GM12875 (cell line): Measurements from ENCODE around the gene CTSH.

ENCODE experiments used
- H3K4me3 ChIP-seq: one replicate; pipeline ENCODE4 v1.5.1; 2011; ENCODE audit warnings: low read depth, low read length, control low read depth
- TF ChIP-seq, protein P1 (sequence below): IDR thresholded peaks from 2 replicates; pipeline ENCODE4 v1.5.1; 2011; ENCODE audit warnings: low read depth, mild to moderate bottlenecking, control low read depth, inconsistent platforms, low read length, moderate library complexity, borderline replicate concordance; ENCODE audit not compliant: insufficient read depth

Gene CTSH

DNA sequence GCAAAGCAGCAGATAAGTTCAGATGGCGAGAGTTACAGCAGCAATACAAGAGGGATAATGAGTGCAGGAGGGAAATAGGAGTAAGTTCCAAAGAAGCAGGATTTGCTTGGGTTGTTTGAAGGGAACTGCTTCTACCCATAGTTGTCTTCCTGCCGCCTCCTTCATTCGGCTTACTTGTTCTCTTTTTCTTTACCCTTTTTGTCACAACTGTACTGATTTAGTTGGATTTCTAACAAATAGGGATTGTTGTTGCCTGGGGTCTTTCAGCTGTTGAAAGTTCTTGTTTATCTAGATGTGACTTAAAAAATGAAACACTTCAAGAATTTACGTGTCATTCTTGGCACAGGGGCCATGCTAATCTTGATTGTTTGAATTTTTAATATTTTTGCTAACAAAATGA lies 46.3 kb downstream of the CTSH start:
- no peak overlapping the region for H3K4me3 ChIP-seq
- TF ChIP-seq, protein P1, sequence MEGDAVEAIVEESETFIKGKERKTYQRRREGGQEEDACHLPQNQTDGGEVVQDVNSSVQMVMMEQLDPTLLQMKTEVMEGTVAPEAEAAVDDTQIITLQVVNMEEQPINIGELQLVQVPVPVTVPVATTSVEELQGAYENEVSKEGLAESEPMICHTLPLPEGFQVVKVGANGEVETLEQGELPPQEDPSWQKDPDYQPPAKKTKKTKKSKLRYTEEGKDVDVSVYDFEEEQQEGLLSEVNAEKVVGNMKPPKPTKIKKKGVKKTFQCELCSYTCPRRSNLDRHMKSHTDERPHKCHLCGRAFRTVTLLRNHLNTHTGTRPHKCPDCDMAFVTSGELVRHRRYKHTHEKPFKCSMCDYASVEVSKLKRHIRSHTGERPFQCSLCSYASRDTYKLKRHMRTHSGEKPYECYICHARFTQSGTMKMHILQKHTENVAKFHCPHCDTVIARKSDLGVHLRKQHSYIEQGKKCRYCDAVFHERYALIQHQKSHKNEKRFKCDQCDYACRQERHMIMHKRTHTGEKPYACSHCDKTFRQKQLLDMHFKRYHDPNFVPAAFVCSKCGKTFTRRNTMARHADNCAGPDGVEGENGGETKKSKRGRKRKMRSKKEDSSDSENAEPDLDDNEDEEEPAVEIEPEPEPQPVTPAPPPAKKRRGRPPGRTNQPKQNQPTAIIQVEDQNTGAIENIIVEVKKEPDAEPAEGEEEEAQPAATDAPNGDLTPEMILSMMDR = no peak

DNA sequence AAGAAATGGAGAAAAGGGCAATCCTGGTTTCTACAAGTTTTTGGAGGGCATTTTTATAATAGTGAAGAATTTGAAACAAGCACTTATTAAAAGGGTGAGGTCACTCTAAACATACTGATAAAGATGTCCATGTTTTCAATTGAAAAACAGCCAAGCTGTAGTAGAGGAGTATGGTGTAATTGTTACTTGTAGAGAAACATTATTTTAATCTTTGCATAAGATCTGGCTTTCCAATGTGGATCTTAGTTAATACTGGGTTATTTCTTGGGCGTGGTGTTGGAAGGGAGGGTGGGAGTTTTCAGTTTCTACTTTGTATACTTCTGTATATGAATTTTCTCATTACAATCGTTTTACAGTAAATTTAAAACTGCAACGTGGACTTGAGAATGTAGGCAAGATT lies 49.4 kb downstream of the CTSH start:
- TF ChIP-seq, protein P1 = no peak

DNA sequence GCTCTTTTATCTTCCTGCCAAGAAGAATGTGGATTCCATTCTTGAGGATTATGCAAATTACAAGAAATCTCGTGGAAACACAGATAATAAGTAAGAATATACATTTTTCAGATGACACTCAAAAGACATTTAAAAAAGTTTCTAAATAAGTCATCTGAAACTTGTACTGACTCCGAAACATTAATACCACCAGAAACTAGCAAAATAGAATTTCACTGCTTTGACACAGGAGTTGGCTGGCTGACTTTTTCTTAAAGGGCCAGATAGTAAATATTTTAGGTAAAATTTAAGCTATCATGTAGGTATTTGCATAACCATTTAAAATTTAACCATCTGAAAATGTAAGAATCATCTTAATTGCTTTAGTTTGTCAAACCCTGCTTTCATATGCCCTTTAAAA lies 51.3 kb downstream of the CTSH start:
- H3K4me3 ChIP-seq = no peak overlapping the region
- TF ChIP-seq, protein P1 = no peak

More for the DNA sequence above, 49.4 kb downstream of the CTSH start:
- H3K4me3 ChIP-seq = no peak overlapping the region

DNA sequence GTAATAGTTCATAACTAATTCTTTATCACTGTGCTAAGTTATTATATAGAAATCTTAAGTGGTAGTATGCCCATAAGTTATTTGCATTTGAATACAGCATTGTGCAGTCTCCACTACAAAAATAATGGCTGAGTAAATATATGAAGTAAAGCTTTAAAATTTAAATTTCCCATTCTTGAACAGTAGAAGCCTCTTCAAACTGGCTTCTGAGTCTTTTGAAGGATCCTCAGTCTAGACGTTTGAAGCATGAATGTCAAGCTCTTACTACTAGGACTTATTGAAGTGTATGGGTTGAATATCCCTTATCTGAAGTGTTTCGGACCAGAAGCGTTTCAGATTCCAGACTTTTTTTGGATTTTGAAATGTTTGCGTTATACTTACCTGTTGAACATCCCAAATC lies 55.8 kb downstream of the CTSH start:
- TF ChIP-seq, protein P1 = no peak
- H3K4me3 ChIP-seq = no peak overlapping the region

DNA sequence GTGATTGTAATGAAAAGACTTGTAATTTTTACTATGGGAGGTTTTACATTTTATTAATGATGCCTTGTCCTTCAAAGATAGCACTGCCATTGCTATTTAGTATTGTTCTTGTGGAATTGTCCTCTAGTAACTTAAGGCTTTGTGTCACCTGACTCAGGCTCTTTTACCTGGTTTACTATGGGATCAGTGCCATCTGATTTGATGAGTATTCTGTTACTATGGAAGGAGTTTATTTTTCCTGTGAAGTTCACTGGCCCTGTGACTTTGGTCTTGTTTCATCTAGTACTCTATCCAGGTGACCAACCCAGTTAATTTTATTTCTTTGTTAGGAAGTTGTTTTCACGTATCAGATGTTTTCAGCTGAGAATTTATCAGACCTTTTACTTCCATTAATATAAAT lies 63.2 kb downstream of the CTSH start:
- H3K4me3 ChIP-seq = no peak overlapping the region
- TF ChIP-seq, protein P1 = no peak

DNA sequence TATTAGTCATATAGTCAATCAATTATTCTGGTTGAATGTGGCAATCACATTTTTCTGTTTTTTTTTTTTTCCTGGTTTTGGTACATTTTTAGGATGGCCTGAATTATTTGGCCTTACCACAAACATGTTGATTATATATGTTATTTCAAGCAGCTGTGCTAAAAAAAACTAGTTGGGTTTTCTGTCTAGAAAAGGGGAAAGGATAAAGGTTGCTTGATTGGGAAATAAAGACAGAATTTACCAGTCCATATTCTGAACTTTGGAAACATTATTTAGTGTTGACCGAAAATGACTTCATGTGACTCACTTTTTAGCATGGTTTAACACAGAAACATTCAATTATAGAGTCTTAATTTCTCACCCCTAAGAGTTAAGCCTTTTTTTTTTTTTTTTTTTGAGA lies 64.0 kb downstream of the CTSH start:
- no peak overlapping the region for H3K4me3 ChIP-seq
- TF ChIP-seq, protein P1 = no peak

DNA sequence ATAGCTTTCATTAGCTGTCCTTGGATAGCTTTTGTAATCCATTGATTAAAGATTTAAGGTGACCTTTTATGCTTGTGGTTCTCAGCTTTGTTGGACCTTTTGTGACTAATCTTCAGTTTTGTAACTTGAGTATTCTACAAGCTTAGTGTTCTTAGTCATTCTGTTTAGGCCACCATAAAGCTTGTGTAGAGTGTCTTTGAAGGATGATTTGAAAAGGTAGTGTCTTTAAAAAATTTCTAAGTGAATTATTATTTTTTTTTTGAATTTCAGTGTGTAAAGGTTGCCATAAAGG lies 64.7 kb downstream of the CTSH start:
- TF ChIP-seq, protein P1 = no peak
- no peak overlapping the region for H3K4me3 ChIP-seq
